Measurements from ENCODE around the gene PSMB3. TPM values are rescaled to one million over a fixed set of nuclear protein-coding genes. Genes with fewer than 3 reads are reported as not detected.

PSMB3 gene
- total and polyA plus RNA-seq, 9 of the 15 experiments (the other 6 are each of a cell fraction or from before 2014, with no cell fraction given) = 460 to 2,775 (median 574) TPM

GRCh38 chr17:38720941-38721340 lies 31.6 kb upstream of the PSMB3 start:
- intact Hi-C loops (cut with micrococcal nuclease) (no loop called here), in situ Hi-C loops (cut with MboI) (no loop called here)
- Histone ChIP-seq H3K4me1 (replicated peaks in 1 of 2; ENCODE audit: control insufficient read depth in 2 of 2, insufficient read depth in 2 of 2, low read length in 2 of 2) (peaks cover 25 to 54% of the 10 kb centered on the region in 2 experiments), H3K79me2 (ENCODE audit: control insufficient read depth, insufficient read depth, low read length) (no peaks in the 10 kb centered on the region), H3K36me3 (ENCODE audit: control insufficient read depth, insufficient read depth, low read length) (peaks cover 58% of the 10 kb centered on the region), H2AFZ (ENCODE audit: low read depth, low read length) (no peak overlapping the region), H3K9me3 (replicated peaks; ENCODE audit: control insufficient read depth, insufficient read depth, low read depth, low read length) (no peaks in the 10 kb centered on the region), H3K27ac (ENCODE audit: extremely low read depth, low read depth, low read length) (no peak overlapping the region), H3K4me2 (ENCODE audit: insufficient read depth, low read length) (no peak overlapping the region), H4K20me1 (replicated peaks; ENCODE audit: control insufficient read depth, insufficient read depth, low read length) (no peaks in the 10 kb centered on the region), H3K27me3 (ENCODE audit: control insufficient read depth in 2 of 2, insufficient read depth in 2 of 2, low read length in 2 of 2) (no peaks in the 10 kb centered on the region), H3K9me1 (ENCODE audit: control insufficient read depth, insufficient read depth, low read length) (peaks cover 10% of the 10 kb centered on the region), H3K4me3 (no peak overlapping the region), H3K9ac (ENCODE audit: insufficient read depth in 1 of 2, low read depth in 2 of 2, low read length in 2 of 2) (no peak overlapping the region)
- no TSS peak for BruUV-seq (replicated peaks)
- no peak for FAIRE-seq
- no peak for DNase-seq (ENCODE audit: extremely low read depth in 1 of 4, low spot score in 3 of 4)
- ChIA-PET CTCF (ENCODE audit: low intra/inter-chr PET ratio) (no interaction called here), POLR2A (interaction anchor here (0.6 kb wide), 1 partner anchor 11 kb away, joined by 3 read pairs; no protein-coding TSS in a partner anchor)
- WGBS (ENCODE audit: insufficient coverage, low coverage, missing lambda C conversion rate) = 85% methylated on average over 6 of the region's 6 CpGs
- TF ChIP-seq KLF13 (tag; IDR thresholded peaks at IDR 0.05; ENCODE audit: borderline replicate concordance, low read depth) (no peak), MXD1 (CRISPR knock-in tag; IDR thresholded peaks at IDR 0.05; ENCODE audit: borderline replicate concordance, poor library complexity, severe bottlenecking) (no peak)
- no peak for ATAC-seq

DNA sequence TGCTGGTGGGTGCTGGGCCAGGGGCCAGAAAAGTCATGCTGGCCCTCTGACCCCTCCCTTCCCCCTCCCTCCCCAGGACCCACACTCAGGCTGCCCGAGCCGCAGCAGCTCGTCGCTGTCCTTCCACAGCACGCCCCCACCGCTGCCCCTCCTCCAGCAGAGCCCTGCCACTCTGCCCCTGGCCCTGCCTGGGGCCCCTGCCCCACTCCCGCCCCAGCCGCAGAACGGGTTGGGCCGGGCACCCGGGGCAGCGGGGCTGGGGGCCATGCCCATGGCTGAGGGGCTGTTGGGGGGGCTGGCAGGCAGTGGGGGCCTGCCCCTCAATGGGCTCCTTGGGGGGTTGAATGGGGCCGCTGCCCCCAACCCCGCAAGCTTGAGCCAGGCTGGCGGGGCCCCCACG lies 30.7 kb upstream of the PSMB3 start:
- POLR2A ChIA-PET = interaction anchor here (0.6 kb wide), 1 partner anchor 25 kb away, joined by 3 read pairs; no protein-coding TSS in a partner anchor

More for the DNA sequence above, 30.7 kb upstream of the PSMB3 start:
- Histone ChIP-seq H3K9me3 (replicated peaks; ENCODE audit: control insufficient read depth, insufficient read depth, low read depth, low read length) (no peaks in the 10 kb centered on the region), H3K9me1 (ENCODE audit: control insufficient read depth, insufficient read depth, low read length) (peaks cover 10% of the 10 kb centered on the region), H3K79me2 (ENCODE audit: control insufficient read depth, insufficient read depth, low read length) (no peaks in the 10 kb centered on the region), H3K27me3 (ENCODE audit: control insufficient read depth in 2 of 2, insufficient read depth in 2 of 2, low read length in 2 of 2) (no peaks in the 10 kb centered on the region), H4K20me1 (replicated peaks; ENCODE audit: control insufficient read depth, insufficient read depth, low read length) (no peaks in the 10 kb centered on the region), H3K4me3 (no peak overlapping the region), H3K4me2 (ENCODE audit: insufficient read depth, low read length) (no peak overlapping the region), H3K36me3 (ENCODE audit: control insufficient read depth, insufficient read depth, low read length) (peaks cover 54% of the 10 kb centered on the region), H3K4me1 (replicated peaks in 1 of 2; ENCODE audit: control insufficient read depth in 2 of 2, insufficient read depth in 2 of 2, low read length in 2 of 2) (peaks cover 25 to 55% of the 10 kb centered on the region in 2 experiments), H3K27ac (ENCODE audit: extremely low read depth, low read depth, low read length) (no peak overlapping the region), H2AFZ (ENCODE audit: low read depth, low read length) (no peak overlapping the region), H3K9ac (ENCODE audit: insufficient read depth in 1 of 2, low read depth in 2 of 2, low read length in 2 of 2) (no peak overlapping the region)
- intact Hi-C loops (cut with micrococcal nuclease) (no loop called here), in situ Hi-C loops (cut with MboI) (no loop called here)
- CTCF ChIA-PET (ENCODE audit: low intra/inter-chr PET ratio) = no interaction called here
- WGBS (ENCODE audit: insufficient coverage, low coverage, missing lambda C conversion rate) = no CpG with 5 or more reads among the region's 16 CpGs
- TF ChIP-seq POLR2G (IDR thresholded peaks at IDR 0.05; ENCODE audit: low read depth, low read length) = 0 out of 2 replicates have a peak, but pooled peaks have one; percentile 21
- no peak for TF ChIP-seq IRF2 (CRISPR knock-in tag; IDR thresholded peaks at IDR 0.05)
- TF ChIP-seq RB1 (IDR thresholded peaks at IDR 0.05; ENCODE audit: low read depth) = no peak
- no peak for TF ChIP-seq ZNF408 (CRISPR knock-in tag; IDR thresholded peaks at IDR 0.05; ENCODE audit: low read depth)
- DNase-seq (ENCODE audit: extremely low read depth in 1 of 4, low spot score in 3 of 4) (no peak), ATAC-seq (no peak), FAIRE-seq (no peak)
- no TSS peak for BruUV-seq (replicated peaks)

Measured in K562 (cell line).